HG03175 (cell line): Measurements from ENCODE around the gene SMIM41.
A peak's percentile ranks its signal among the peaks of the same experiment; 100 is the strongest.

ENCODE experiments used
- ATAC-seq: cut with Tn5 transposase; IDR thresholded peaks from one replicate; pipeline ENCODE4 v1.9.1; 2021; ENCODE audit warnings: mild to moderate bottlenecking, moderate library complexity; ENCODE audit not compliant: unreplicated experiment

SMIM41 gene

DNA sequence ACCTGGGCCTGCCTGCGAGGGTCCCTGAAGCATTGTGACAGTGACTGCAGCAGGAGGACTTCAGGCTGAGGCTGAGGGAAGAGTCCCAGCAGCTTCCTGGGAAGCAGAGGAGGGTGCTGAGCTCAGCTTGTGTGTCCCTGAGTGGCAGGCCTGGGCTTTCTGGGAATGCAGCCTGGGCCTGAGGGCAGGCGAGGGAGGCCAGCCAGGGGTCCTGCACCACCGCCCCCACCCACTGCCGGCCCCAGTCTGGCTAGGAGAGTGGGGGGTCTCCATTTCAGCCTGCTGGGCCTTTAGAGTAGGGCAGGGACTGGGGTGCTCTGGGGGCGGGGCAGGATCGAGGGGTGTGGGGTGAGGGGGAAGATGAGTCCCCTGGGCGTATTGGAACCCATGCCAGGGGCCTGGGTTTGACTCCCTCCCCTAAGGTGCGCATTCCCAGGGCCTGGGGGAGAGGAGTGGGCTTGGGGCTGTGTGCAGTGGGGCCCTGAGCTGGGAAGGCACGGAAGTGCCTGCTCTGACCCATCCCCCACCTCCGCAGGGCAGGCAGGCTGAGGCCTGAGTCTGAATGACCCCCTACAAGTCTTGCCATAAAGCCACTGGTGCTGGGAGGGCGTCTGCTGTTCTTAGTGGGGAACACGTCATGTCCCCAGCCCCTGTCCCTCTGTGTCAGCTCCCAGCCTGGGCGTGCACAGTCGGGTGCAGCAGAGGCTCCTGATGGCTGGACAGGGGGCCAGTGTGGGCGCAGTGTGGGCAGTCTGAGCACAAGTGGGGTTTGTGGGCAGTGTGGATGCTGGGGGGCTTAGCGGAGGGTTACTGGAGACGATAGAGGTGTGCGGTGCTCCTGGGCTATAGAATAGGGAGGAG is 66.0 kb downstream of the SMIM41 start:
- ATAC-seq, result no peak

DNA sequence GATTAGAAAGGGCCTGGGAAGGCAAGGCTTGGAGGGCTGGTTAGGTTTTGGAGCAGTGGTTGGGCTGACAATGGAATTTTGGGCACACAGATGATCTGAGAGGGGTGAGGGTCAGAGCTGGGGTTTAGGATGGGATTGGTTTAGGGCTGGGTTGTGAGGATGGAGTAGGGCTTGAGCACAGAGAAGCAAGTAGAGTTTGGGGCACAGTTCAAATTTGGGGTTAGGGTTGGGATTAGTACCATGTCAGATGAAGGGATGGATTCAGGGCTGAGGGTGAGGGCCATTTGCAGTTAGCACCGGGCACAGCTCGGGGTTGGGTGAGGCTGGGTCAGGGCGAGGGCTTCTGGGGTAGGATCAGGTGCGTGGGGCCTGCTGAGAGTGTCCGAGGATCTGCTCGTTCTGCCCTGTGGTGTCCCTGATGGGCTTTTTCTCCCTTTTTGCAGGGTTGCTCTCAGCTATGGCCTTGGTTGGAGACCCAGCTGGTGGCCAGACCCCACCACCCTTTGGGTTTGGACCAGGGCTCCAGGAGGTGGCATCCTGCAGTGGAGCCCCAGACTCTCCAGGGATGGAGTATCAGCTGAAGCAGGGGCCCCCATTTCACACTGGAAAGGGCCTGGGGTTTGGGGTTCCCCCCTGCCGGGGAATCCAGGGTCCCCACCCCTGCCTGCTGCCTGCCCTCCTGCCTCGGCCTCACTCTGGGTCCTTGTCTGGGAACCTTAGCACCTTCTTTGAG is 66.8 kb downstream of the SMIM41 start:
- no peak for ATAC-seq

DNA sequence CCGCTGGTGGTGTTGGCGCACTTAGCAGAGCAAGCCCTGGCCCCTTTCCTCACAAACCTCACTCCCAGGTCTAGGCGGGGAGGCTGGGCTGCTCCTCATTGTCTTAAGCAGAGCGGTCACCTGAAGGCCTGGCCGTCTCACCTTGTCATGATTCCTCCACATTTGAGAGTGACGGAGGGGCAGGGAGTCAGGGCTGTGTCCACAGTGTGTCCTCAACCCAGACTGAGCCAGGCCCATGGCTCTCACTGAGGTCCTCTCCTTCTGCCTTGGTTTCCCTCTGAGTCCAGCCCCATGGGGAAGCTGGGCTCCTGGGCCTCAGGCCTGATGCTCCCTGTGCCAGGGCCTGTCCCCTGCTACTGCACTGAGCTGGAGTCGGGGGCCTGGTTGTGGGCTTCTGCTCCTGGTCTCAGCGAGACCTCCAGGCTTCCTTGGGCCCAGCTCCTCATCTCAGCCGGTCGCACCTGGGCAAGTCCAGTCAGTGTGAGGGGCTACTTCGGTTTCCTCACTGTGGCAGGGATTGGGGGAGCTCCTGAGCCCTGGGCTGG is 67.4 kb downstream of the SMIM41 start:
- ATAC-seq, result no peak

DNA sequence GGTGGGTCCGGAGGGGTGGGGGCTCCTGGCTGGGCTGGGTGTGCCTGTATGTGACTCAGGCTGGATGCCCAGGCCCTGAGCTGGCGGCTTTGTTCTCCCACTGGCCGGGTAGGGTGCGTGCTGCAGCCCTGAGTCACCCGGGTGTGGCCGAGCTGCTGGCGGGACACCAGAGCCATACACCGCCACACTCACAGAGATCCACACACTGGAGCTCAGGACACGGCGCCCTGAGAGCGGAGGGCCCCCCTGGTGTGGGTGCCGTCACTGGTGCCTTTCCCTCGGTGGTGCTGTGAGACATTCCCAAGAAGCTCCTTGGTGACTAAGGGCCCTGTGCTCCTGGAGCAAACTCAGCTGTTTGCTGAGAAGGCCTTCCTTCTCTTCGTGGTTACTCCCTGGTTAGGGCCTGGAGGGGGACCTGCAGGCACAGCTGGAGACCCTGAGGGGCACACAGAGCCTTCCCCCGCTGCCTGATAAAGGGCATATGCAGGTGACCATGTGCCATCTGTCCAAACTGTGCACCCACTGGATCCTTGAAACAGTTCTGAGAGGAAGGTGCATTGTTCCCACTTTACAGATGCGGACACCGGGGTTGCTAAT is 68.0 kb downstream of the SMIM41 start:
- ATAC-seq, result no peak

DNA sequence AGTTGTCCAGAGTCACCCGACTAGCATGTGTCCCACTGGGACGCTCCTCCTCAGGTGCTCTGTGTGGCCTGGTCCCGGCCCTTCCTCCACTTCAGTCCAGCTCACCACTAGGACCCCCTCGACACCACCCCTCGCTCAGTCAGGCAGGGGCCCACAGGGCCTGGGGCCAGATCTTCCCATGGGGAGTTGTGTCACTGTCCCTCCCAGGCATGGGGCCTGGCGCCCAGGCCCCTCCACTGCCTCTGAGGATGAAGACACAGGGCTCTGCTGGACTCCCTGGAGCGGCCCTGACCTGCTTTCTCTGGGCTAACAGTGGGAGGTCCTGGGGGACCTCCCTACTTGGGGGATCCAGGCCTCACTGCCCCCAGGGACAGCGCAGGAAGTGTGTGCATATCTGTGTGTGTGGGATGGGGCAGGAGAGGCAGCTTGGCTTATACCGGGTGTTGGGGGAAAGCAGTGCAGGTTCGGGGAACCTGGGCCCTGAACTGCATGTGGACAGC is 68.5 kb downstream of the SMIM41 start:
- no peak for ATAC-seq

DNA sequence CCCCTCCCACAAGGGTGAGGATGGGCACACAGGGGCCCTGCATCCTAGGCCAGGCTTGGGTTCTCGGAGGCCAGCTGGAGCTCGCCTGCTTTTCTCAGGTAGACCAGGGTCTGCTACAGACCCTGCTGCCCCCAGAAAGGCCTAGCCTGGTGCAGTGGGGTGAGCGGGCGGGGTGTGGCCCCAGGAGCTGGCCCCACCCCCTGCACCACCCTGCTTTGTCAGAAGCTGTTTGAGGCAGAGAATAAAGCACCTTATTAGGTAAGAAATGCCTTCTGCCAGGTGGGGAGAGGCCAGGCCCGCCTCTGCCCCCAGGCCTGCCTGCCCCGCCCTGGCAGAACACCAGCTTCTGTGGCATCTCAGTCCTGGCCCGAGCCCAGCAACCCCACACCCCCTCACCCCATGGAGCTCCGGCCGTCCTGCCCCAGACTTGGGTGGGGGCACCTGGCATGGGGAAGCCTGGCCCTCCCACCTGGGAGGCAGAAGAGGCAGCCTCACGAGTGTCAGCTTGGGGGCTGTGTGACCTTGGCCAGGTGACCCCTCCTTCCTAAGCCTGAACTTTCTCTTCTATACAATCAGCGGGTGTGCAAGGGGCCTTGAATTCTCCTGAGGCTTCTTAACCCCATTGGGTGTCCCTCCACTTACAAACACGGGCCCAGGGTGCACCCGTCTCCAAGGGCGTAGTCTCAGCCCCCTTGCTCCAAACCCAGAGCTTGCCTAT is 69.1 kb downstream of the SMIM41 start:
- no peak for ATAC-seq

DNA sequence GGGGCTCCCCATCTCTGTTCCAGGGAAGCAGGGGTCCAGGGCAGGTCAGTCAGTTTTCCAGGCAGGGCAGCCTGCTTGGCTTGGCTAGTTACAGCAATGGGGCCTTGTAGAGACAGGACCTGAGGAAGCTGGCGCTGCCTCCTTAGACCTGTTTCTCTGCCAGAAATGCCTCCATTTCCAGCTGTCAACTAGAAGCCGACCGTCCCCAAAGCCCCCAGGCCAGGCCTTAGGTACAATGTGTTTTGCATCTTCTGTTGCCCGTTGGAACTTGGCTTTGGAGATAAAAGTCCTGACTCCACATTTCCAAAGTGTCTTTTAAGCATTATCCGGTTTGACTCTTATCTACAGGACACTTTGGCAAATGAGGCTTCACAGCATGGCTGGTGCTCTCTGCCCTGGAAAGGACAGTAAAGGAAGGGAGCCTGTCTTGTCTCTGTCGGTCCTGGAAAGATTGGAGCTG is 69.7 kb downstream of the SMIM41 start:
- no peak for ATAC-seq

DNA sequence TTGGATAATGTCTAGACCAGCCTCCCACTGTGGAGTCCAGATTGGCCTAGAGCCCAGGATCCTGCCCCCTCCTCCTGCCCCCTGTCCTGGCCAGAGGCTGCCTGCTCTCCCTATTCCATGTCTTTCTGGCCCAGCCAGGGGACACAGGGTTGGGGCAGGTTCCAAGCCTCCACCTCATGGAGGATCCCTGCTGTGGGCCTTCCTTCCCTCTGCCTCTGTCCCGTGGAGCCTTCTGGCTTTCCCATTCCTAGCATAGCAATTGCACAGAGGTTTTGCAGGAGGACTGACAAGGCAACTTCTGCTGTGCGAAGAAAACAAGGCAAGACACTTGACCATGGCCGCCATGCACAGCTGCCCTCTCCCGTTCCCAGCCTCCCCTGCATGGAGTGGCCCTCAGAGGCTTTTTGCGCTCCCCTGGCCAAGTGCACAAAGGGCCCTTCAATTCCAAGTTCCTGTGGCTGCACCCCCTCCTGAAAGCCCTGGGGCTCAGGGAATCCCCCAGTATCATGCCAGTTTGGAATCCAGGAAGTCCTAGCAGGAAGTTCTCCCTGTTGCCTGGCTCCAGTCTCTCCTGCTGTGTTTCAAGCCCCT is 70.2 kb downstream of the SMIM41 start:
- ATAC-seq, result no peak

DNA sequence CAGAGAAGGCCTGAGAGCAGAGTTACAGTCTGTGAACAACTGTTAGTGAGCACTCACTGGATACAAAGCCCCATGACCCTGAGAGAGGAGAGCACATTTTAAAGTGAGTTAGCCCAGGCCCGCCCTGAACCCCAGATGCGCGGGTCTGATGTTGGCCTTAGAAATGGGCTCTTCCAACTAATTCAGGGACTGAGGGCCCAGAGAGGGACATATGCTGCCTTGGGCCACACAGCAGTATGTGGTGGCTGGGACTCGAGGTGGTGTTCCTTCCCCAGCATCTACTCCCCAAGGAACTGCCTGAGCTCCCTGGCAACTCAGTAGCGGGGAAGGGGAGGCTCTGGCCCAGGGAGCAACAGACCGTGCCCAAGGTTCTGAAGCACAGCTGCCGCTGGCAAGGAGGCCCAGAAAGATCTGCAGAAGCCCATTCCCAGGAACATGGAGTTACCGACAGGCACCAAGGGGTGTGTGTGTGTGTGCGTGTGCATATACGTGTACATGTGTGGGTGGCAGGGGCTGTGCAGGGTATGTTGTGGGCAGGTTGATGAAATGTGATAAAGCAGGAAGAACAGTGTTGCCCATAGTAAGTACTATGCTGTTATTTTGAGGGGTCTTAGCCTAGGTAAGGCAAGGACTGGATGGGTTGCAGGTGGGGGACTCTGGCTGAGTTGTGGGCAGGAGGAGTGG is 71.8 kb downstream of the SMIM41 start:
- ATAC-seq, result no peak

DNA sequence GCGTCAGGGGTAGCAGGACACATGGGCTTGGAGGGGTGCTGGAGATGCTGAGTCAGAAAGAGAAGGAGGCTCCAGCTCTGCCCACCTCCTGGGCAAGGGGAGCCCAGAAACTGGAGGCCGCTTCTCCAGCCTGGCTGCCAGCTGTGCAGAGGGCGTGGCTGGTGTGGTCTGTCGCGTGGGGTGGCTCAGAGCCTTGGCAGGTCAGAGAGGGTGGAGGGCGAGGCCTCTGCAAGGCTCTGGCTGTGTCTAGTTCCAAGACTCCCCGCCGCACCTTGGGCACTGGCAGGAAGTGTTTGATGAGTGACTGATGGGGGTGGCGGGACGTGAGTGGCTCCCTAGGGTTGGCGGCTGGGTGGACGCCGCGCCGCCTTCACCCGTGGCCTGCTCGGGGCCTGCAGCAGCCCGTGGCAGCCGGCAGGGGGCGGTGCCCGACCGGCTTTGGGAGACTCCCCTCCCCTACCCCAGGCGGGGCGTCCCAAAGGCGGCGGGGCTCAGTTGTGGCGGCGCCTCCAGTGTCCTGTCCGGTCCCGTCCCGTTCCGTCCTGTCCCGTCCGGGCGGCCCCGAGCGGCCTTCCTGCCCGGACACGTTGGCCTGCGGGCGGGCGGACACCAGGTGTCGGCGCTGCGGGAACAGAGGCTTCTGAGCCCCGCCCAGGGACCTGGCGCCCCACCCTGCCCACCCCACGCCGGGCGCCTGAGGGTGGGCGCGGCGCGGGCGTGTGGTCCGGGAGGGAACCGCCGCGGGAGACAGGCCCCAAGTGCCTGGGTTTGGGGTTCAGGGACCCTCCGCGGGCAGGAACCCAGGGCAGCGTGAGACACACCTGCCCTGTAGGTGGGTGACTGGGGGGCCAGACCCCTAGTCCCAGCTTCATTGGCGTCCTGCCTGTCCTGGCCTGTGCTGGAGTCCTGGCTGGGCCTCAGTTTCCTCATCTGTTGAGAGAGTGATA is 72.6 kb downstream of the SMIM41 start:
- ATAC-seq, result no peak

DNA sequence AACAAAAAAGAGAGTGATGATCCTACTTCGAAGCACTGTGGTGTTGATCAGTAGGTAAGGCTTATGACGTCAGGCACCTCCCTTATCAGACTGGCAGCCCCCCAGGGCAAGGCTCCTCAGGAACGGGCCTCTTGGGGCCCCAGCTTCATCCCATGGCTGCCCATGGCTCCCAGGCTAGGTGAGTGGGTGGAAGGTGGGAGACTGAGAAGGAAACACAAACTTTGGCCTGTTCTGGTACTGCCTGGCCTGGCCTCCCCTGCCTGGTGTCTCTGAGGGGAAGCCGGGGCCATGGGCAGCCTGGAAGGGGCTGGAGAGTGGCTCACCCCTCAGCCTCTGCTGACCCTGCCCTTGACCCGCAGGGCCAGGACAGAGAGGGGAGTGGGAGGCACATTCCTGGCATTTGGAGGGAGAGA is 73.4 kb downstream of the SMIM41 start:
- no peak for ATAC-seq

DNA sequence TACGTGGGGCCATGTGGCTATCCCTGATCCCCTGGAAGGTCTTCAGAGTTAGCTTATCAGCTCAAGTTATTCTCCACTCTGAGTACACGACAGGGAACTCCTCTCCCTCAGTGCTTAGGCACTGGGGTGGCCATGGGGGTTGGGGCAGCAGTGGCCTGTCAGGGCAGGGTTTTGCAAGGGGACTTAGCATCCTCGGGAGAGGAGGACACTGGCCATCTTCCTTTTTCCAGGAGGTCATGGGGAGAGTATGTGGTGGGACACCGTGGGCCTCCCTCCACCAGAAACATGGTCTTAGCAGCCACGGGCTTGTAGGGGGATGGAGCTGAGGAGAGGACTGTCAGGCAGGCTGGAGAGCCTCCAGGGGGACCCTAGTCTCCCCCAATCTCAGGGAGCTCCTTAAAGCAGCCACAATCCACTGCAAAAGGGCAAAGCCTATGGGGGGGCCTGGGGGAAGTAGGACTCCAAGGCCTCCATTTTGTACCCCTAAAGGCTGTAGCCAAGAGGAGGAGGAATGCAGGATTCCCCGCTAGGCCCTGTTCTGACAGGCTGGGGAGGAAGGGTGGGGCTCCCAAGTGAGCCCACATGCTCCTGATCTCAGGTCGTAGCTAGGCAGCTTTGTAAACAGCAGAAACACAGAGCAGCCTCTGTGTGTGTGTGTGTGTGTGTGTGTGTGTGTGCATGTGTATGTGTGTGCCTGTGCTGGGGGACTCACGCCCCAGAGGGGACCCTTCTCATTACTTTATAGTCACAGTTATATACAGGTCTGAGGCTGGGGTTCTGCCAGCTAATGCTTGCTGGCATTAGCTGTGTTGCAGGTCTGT is 75.8 kb downstream of the SMIM41 start:
- ATAC-seq, result no peak

DNA sequence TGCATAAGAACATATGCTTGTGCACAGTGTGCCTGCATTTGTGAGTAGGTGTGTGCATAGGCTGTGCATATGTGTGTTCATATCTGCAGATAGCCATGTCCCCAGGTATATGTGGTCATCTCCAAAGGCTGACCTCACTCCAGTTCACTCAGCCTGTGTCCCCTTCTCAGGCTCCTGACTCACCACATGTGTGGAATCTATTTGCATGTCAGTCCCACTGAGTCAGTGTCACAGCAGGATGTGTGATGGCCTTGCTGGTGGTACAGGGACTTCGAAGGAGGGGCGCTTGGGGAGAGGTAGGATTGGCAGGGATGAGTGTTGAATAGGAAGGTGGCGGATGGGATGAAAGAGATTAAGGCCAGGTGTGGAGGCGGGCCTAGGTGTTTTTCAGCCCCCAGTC is 76.8 kb downstream of the SMIM41 start:
- ATAC-seq, result no peak

DNA sequence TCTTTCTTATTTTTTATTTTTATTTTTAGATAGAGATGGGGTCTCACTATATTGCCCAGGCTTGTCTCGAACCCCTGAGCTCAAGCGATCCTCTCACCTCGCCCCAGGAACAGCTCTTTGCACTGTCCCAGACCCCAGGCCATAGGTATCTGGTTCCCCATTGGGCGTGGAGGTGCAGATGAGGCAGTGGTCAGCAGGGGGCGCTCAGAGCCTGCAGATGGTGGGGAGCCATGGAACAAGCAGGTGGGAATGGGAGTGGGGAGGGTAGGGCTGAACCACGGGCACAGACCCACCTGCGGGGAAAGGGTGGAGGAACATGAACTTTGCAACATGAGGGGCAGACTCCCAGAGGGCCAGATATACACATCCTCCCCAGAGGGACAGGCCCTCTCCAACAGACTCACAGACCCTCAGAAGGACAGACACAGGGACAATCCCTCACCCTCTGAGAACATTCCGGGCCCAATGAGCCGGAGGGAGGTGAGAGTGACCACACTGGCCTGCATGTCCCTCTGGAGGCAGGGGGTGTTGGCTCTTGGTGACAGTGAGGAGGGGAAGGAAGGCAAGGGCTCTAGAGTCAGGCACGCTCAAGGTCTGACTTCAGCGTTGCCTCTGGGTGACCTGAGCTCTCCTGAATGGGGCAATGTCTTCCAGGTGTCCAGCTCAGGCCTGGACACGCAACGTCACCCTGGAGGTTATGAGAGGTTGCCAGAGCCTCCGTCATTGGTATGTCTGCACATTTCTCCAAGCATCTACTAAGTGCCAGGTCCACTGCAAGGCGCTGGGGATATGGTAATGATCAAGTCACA is 77.5 kb downstream of the SMIM41 start:
- ATAC-seq, result peak; percentile 55

DNA sequence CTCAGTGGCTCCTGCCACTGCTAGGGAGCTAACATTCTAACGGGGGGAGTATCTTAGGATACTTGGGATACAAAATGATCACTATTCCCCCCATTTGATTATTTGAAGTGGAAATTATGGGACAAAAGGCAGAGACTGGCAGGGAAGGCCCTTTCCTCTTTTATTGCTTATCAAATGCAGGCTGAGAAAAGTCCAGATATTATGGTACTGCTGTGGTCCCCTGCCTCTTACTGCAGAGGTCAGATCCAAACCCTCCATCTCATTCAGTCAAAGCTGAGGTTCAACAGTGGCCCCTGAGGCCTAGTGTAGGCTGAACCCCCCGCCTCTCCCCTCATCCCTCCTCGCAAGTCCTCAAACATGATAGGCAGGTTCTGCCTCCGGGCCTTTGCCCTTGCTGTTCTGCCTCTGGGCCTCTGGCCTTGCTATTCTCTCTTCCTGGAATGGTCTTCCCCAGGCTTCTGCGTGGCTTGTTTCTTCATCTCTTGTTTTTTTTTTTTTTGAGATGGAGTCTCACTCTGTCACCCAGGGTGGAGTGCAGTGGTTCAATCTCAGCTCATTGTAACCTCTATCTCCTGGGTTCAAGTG is 78.2 kb downstream of the SMIM41 start:
- no peak for ATAC-seq
